HL-60 (cell line): ENCODE measurements around the gene TMBIM6.

Experiments
- DNase-seq, 2 experiments: peaks; one replicate each; pipeline ENCODE4 v3.0.0-alpha.2; 2010 to 2020; ENCODE audit warnings: low read depth in 1 of 2, low spot score in 1 of 2
- H3K27ac ChIP-seq: fragments of 250-450 bp; sonication (Bioruptor Pico); replicated peaks from 2 replicates; pipeline ENCODE4 v1.5.1; 2020; ENCODE audit warnings: mild to moderate bottlenecking, moderate library complexity
- H3K27me3 ChIP-seq: fragments of 250-450 bp; sonication (Bioruptor Pico); 2 replicates; pipeline ENCODE4 v1.5.1; 2021; ENCODE audit warnings: mild to moderate bottlenecking, moderate library complexity; ENCODE audit not compliant: insufficient read depth, poor library complexity, severe bottlenecking
- H3K4me3 ChIP-seq: replicated peaks from 2 replicates; pipeline ENCODE4 v1.5.1; 2011; ENCODE audit warnings: mild to moderate bottlenecking, control low read depth, low read length; ENCODE audit not compliant: insufficient read depth
- GABPA ChIP-seq: IDR thresholded peaks from 2 replicates; pipeline ENCODE4 v1.6.1; 2012; ENCODE audit warnings: low read depth
- POLR2AphosphoS5 ChIP-seq: IDR thresholded peaks from 2 replicates; pipeline ENCODE4 v1.6.1; 2012; ENCODE audit warnings: low read depth
- REST ChIP-seq: IDR thresholded peaks from 2 replicates; pipeline ENCODE4 v1.6.1; 2012; ENCODE audit warnings: low read depth; ENCODE audit not compliant: insufficient replicate concordance
- SPI1 ChIP-seq: IDR thresholded peaks from 2 replicates; pipeline ENCODE4 v1.6.1; 2012; ENCODE audit warnings: low read depth, mild to moderate bottlenecking, borderline replicate concordance
- TF ChIP-seq, protein P1 (sequence below): IDR thresholded peaks from one replicate; pipeline ENCODE4 v1.5.1; 2011; ENCODE audit warnings: low read length, control low read depth, inconsistent platforms; ENCODE audit not compliant: insufficient read depth

TMBIM6 gene

DNA sequence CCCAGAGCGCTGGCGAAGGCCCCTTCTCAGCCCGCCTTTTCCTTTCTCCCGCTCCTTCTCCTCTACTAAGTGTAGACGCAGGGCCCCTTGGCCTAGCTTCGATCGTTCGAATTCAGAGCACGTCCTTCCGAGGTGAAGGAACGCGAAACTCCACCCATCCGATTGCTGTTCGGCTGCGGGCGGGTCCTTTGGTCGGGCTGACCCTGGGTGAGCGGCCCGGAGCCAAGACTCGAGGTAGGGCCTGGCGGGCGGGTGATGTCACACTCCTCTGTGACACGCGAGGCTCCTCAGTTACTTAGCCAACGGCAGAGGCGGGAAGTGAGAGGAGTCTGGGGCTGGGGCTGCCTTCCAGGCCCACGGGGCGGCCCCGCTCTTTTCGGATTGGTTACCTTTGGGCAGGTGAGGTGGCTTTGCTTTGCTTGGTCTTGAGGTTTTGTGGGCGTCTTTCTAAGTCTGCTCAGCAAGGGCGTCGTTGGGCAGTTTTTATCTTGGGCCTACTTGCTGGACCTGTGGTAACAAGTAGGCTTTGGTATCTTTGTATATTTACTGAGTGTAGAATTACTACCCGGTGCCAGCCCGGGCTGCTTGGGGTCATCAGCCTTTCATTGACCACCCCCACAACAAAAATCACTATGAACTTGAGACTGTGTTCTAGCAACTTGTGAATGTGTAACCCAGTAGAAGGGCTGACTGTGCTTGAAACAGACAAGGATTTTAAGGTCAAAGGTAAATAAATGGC, 694 bp downstream of the TMBIM6 start:
- H3K4me3 ChIP-seq: peak overlapping the region; percentile 58
- peak overlapping the region; percentile 91 for H3K27ac ChIP-seq
- peak; percentile 76 to 91 for DNase-seq
- no peaks in the 10 kb centered on the region for H3K27me3 ChIP-seq
- no peak for TF ChIP-seq GABPA
- TF ChIP-seq REST: no peak
- TF ChIP-seq SPI1: peak; percentile 25; the same call in 1 of the 2 replicates

DNA sequence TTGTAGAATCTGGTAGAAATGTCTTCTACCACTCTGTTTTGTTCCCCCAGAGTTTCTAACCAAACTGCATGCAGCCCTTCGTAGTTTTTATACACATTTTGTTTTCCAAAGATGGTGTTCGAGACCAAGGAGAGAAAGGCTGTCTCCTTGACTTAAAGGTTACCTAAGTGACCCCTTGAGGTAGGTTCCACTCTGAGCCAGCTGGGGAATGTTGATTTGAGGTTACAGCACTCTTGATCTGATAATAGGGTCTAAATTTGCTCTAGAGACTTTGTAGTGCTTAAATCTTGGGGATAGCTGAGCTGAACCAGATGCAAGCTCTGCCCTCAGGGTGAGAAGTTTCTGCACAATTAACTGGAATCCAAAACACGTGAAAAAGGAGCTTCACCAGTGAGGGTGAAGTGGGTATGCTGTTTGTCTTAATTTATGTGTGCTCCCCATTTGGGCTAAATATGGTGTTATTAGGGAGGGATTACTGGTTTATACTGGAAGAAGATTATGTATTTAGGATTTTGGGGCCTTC, 3.1 kb downstream of the TMBIM6 start:
- H3K27ac ChIP-seq: no peak overlapping the region
- TF ChIP-seq REST: no peak
- TF ChIP-seq POLR2AphosphoS5: no peak
- no peak for TF ChIP-seq SPI1
- TF ChIP-seq, protein P1, sequence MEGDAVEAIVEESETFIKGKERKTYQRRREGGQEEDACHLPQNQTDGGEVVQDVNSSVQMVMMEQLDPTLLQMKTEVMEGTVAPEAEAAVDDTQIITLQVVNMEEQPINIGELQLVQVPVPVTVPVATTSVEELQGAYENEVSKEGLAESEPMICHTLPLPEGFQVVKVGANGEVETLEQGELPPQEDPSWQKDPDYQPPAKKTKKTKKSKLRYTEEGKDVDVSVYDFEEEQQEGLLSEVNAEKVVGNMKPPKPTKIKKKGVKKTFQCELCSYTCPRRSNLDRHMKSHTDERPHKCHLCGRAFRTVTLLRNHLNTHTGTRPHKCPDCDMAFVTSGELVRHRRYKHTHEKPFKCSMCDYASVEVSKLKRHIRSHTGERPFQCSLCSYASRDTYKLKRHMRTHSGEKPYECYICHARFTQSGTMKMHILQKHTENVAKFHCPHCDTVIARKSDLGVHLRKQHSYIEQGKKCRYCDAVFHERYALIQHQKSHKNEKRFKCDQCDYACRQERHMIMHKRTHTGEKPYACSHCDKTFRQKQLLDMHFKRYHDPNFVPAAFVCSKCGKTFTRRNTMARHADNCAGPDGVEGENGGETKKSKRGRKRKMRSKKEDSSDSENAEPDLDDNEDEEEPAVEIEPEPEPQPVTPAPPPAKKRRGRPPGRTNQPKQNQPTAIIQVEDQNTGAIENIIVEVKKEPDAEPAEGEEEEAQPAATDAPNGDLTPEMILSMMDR: no peak
- TF ChIP-seq GABPA: no peak
- H3K27me3 ChIP-seq: no peaks in the 10 kb centered on the region
- no peak for DNase-seq
- no peak overlapping the region for H3K4me3 ChIP-seq

DNA sequence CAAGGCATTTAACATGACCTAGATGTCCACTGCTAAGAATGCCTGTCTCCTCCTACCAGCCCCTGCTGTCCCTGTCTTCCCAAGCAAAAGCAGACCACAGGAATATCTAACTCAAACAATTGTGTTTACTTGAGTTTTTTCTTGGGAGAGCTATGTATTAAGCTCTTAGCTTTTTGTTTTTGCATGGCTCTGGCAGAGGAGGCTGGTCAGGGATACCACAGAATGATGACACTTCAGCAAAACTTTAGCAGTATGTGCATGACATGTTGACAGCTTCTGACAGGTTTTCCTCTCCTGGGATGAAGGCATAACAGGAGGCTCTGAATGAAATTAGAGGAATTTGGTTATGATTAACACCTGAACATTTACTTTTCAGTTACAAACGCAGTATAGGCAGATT, 6.9 kb downstream of the TMBIM6 start:
- DNase-seq: no peak
- no peak overlapping the region for H3K27ac ChIP-seq
- TF ChIP-seq REST (no peak), SPI1 (no peak), POLR2AphosphoS5 (no peak), GABPA (no peak)
- TF ChIP-seq, protein P1: no peak
- H3K4me3 ChIP-seq: no peak overlapping the region
- no peaks in the 10 kb centered on the region for H3K27me3 ChIP-seq
